Fibroblast of skin of scalp (primary cell): ENCODE data around the gene TNC.
"Not testable (repeated sequence)": the region's sequence is repeated elsewhere in the genome, so short reads cannot be mapped to it uniquely, and the experiment has no call there.

ENCODE experiments used
- DNase-seq: peaks from one replicate; pipeline ENCODE4 v3.0.0-alpha.2; 2013

TNC gene

DNA sequence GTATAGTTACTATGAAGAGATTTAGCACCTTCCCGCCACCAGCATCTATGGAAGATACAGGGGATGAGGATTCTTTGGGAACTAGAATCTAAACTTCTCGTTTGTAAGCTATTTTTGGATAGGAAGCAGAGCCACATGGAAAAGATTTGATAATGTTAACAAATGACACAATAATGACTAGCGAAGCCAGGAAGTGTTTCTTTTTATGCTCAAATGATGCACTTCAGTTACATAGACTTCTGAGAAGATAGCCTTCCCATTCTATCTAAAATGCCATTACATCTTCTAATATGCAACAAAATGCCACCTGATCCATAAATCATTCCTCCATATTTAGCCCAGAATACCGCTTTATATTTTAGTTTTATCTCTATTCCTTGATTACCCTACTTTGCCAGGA is 17.0 kb upstream of the TNC start:
- DNase-seq = no peak

DNA sequence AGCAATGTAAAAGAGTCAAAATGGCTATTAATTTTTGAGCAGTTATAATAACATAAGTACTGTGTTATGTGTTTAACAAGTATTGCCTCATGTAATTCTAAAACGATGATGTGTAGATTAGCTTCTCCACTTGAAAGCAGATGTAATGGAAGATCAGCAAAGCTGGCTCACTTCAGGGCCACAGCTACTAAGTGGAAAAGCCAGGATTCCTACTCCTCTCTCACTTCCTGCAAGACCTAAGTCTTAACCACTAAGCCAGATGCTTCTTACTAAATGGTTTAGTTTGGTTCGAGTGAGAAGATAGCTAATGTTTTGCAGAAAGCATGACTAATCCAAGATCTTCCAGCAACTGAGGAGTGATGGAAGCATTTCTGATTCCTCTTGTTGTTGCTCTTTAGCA is 15.7 kb upstream of the TNC start:
- peak; percentile 87 for DNase-seq

DNA sequence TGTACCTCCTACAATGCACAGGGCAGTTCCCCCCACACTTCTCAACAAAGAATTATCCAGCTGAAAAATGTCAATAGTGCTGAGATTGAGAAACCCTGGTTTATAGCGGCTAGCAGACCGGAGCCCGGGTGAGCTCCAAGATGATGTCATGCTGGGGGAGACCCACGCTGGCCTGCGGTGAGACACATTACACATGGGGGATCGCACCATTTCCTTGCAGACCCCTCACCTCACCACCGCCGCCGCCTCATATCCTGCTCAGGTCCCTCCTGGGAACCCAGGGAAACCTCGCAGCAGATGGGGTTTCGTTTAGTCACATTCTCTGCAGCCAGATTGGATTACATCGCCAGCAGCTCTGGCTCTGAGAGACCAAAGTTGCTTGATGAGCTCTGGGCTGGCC is 14.7 kb upstream of the TNC start:
- DNase-seq = peak; percentile 75

DNA sequence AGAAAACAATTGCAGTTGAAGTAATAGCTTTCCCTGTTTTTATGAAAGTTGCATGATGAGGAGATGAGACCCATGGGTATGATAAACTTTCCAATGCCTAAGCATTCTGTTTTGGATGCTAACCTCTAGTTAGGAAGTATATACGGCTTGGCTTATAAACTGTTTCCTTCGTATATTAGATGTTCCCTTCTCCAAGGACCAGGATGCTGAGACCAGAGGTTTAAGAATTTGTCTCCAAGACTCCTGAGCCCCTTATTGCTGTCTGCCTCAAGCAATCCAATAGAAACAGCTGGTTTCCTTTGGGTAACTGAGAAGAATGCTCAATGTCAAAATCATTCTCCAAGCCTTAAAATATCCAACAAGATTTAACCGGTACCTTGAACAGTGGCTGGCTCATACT is 12.2 kb upstream of the TNC start:
- DNase-seq = no peak

DNA sequence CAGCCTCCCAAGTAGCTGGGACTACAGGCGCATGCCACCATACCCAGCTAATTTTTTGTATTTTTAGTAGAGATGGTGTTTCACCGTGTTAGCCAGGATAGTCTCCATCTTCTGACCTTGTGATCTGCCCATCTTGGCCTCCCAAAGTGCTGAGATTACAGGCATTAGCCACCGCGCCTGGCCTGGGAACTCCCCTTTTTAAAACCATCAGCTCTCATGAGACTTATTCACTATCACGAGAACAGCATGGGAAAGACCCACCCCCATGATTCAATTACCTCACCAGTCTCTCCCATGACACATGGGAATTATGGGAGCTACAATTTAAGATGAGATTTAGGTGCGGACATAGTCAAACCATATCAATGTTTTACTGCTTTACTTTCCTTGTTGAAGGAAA is 10.8 kb upstream of the TNC start:
- not testable (repeated sequence) for DNase-seq

DNA sequence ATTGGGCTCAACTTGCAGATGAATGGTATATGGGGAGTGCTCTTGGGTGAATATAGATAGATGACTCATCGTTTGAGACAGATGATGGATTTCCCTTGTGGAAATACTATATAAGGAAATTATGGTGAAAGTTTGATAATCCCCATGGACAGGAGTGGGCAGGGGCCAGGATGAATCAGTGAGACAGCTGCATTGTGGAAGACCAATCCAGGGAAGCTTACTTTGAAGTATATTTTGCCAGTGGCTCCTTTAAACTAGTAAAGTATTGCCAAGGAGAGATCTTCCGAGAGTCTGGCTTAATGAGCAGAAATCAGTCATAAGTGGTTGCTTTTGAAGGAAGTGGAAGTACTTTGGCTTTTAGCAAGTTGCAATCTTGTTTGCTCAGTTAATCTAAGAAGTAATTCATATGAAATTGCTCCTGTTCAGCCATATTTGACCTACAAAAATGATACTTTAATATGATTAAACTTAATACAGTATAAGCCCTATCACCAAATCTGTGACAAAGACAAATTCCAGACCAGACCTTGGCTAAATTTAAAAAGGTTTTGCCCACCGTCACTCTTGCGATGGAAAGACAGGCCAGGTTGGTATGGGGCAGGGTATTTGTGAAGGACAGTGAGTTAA is 9.3 kb upstream of the TNC start:
- DNase-seq = peak; percentile 91

DNA sequence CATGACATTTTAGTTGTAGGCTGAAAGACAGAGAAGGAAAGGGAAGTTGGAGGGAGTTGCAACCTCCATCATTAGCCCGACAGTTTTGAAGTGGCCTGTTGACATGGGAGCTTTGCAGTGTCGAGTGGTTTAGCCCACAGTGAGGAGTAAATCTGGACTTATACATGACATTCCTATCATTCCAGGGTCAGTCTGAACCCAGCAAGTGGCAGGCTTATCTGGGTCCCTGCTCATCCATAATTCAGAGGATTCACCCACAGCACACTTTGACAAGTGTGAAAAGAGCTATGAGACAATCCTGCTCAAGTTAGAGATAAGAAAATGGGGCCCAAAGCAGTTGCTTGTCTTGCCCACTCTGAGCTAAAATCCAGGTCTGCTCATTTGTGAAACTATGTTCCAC is 8.4 kb upstream of the TNC start:
- peak; percentile 54 for DNase-seq

DNA sequence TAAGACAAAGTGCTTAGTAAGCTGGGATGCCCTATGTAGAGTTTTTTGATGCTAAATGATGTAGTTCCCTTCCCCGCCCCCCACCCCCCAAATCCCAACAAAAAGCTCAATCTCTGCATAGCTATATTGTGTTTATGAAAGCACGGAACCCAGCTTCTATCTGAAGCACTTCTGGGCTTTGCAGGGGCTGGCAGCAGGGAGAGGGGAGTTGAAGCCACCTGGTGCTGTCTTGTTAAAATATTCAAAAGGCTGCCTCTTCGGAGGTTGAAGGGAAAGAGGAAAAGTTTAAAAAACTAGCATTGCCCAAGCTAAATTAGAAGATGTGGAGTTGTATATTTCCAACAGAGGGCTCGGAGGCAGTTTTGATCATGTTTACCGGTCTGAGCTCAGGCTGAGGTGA is 5.0 kb upstream of the TNC start:
- no peak for DNase-seq

DNA sequence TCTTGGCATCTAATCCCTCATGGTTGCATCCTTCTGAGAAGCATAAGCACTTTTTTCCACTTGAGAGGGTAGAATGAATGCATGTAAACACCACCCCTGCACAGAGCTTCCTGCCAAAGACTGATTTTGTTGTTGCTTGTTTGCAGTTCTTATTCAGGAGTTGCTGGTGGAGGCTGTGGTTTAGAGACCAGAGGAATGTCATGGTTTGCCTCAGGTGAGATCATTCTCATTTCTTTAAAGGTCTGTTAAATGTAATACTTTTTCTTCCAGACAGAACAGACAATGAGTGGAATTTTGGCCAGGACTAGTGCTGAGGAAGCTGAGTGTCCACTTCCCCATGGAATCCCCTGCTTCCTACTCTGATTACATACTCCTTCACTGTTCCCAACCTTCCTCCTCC is 3.2 kb upstream of the TNC start:
- no peak for DNase-seq

DNA sequence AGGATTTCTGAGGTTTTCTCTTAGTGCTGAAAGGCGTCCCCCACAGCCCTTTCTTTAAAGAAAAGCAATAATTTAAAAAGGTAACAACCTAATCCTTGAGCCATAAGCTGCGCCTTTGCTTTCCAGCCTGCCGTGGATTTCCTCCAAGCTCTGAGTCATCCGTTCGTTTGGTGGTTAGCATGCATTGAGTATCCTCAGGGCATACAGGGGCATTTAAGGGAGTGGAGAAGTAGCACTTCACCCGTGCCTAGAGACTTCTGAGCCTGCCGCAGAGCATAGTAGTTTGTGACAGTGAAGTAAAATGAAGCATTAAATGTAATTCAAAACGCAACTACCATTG is 892 bp upstream of the TNC start:
- peak; percentile 94 for DNase-seq

DNA sequence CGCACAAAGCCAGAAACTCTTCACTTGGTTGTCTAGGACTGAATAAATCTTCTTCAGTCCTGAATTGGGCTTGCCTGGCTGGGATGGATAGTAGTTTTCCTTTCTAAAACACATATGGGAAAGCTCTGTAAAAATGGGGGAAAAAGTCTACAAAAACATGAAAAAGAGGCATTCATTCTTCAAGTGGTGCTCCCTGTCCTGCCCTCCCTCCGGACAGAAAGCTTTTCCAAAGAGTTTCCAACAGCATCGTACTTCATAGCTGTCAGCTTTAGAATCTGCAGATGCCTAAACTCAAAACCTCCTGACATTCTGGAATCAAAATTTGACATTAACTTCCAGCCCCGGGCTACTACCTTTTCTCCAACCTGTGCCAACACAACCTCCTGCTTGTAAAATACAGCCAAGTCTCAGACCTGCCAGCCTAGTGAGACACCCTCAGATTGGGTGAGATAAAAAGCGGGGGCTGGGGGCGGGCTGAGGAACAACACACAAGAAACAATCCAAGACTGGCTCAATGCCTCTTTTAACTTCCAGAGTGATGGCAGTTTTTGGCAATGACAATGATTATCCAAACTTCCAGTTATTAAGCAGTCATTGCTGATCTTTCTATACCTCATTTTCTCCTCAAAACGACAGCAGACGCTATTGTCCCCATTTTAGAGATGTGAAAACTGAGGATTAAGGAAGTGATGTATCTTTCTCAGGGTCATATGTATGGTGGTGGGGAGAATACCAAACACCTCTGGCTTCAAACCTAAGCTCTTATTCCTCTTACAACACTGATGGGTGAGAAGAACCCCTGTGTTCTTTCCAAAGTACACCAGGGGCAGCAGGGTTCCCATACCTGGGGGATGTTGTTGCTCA is 1.3 kb downstream of the TNC start:
- no peak for DNase-seq

DNA sequence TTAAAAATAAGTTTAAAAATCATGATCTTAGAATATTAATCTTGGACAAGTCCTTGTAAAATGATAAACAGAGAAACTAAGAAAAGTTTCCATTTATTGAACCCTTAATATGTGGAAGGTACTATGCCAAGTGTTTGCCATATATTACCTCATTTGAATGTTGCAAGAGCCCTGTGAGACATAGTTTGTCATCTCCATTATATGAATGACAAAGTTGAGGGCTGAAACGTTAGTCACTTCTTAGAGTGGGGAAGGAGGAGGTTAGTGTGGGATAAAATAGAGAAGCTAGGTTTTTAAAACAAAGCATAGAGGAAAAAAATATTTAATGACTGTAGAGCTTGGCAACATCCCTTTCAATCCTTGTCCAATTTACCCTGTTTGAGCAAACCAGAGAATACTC is 2.0 kb downstream of the TNC start:
- DNase-seq = peak; percentile 89

DNA sequence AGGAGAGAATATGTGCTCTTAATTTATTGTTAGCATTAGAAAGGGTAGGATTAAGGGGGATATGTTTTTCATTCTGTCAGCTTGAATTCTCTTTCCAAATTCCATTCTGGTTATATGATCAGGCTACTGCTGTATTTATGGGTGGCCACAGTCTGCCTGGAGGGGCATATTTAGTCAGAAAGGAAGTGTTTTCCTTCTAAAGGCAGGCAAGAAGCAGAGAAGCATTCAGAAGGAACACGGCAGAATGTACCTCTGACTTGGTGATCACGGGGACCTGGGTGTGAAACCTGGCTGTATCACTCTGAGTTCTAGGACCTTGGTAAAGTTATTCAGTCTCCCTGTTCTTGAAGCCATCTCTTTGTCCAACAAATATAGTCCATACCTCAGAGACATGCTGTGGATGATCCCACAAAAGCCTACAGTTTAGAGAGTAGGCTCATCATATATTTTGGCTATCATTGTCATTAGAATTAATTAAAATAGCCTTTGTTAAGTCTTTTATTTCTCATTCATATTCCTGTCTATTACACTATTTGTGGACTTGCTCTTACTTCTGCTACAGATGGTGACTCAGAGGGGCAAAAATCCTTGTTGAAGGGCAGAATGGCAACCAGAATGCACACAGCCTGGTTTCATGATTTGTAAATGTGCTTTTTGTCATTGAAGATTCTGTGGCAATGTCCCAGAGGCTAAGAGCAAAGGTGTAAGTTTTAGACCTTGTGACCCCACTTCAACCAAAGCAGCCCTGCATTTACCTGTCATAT is 2.7 kb downstream of the TNC start:
- peak; percentile 85 for DNase-seq

DNA sequence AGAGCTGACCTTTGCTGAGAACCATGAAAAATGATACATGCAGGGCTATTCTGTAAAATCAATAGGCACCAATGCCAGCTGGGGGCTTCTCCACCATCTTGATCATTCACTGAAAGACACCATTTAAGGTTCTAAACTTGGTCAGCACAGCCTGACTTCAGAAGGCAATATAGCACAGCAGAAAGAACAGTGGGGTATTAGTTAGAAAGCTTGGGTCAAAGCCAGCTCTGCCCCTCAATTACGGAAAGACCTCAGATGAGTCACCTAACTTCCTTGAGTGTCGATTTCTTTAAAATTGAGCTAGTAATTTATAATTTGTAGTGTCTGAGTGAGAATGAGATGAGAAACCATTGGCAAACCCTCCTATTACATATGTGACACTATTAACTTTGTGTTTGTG is 3.4 kb downstream of the TNC start:
- DNase-seq = peak; percentile 36

DNA sequence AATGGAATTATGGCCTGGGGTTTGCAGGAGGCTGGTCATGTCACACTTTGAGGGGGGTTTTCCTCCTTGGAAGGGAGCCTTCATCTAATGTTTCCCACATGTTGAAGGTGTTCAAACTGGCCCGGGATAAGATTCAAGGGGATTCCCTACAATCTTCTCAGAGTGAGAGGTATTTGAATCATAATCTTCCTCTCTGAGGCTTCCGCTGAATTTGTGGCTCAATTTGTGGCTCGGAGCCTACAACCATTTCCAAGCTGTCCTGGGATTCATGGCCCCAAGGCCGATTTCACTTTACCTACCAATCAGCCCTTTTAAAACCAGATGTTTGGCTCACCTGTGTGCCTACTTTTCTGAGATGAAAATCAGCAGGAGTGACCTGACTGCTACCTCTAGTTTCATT is 3.9 kb downstream of the TNC start:
- no peak for DNase-seq

DNA sequence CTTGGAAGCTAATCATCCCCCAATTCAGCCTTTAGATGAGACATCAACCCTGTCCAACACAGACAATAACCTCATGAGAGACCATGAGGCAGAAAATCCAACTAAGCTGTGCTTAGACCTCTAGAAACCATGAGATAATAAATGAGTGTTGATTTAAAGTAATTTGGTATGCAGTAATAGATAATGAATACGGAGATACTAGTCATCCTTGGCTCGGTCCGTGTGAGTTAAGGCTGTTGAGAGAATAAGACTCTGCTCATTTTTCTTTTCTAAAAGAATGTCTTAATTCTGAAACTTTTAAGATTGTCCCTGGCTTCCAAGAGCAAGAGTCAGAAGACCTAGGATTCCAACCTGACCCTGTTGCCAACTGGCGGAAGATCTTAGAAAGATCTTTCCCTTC is 6.1 kb downstream of the TNC start:
- peak; percentile 41 for DNase-seq

DNA sequence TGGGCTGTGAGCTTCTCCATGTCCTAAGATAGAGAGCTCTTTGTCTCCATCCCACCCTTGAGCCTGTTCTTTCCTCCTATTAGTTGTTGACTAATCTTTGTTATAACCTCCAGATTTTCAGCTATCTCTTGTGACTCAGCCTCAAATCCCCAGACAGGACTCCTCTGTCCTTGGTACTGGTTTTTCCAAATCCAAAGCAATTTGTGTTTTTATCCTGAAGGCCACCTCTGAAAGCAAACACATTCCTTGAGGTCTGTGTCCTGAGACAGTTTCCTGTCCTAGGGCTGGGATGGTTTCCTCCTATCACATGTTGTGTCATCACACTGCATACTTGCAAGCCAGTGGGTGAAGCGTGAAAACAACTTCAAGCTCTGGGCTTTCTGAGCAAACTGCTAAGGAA is 8.5 kb downstream of the TNC start:
- peak; percentile 87 for DNase-seq

DNA sequence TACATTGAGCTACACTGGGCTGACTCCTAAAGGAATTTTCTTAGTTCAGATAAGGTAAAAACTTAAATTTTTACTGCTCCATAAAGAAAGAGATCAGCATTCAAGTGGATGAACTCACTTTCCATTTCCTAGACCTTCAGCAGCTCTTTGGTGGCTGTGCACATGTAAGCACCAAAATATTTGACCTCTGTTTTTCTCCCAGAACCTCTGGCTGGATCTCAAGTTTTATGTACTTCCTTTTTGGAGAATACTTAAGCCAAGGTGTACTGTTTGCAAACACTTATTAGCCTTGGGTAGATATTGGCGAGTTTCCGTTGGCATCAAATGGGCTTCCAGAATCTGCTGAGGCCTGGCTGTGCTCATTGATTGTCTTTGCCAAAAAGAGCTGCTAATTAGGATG is 10.3 kb downstream of the TNC start:
- no peak for DNase-seq

DNA sequence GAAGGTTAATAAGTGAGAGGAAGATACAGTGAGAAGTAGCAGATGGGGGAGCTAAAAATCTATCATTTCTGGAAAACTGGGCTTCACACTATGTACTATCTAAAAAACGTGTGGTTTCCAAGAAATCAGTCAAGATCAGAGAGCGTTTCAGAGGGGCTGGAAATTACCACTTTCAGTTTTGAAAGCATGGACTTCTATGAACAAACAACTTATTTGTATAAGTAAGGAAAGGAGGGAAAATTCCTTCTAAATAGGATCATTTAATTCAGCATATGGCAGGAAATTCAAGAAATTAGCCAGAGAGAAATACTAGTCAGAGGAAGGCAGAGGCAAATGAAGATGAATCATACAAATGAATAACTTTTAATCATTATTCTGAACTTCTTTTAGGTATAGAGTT is 11.3 kb downstream of the TNC start:
- peak; percentile 56 for DNase-seq

DNA sequence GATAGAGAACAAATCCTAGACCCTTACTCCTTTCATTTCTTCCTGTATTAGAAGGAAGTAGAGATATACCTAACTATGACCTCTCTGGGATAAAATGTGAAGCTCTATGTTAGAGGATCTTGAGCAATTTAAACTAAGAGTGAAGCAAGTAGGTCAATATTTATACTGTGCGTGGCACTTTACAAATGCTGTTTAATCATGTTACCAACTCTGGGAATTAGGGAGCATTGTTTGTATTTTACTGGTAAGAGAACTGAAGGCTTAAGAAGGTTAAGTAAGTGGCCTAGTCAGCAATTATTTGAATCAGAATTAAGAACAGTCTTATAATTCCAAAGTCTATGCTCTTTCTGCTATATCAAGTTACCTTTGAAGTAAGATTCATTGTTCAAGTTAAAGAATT is 12.0 kb downstream of the TNC start:
- DNase-seq = no peak

DNA sequence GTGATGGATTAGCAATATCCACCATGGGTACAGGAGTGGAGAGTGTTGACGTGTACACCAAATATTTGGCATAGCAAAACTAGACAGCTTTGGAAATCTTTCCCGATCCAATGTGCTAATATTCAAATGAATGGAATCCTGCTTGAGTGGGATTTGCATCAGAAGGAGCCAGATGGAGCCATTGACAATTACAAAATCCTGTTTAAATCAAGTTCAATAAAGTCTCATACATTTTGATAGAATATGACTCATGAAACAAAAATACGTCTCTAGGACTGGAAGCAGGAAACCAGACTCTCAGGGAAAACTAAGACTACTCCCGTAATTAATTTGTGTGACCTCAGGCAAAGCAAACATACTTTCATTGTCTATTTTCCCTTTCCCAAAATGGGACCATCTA is 13.0 kb downstream of the TNC start:
- DNase-seq = peak; percentile 92

DNA sequence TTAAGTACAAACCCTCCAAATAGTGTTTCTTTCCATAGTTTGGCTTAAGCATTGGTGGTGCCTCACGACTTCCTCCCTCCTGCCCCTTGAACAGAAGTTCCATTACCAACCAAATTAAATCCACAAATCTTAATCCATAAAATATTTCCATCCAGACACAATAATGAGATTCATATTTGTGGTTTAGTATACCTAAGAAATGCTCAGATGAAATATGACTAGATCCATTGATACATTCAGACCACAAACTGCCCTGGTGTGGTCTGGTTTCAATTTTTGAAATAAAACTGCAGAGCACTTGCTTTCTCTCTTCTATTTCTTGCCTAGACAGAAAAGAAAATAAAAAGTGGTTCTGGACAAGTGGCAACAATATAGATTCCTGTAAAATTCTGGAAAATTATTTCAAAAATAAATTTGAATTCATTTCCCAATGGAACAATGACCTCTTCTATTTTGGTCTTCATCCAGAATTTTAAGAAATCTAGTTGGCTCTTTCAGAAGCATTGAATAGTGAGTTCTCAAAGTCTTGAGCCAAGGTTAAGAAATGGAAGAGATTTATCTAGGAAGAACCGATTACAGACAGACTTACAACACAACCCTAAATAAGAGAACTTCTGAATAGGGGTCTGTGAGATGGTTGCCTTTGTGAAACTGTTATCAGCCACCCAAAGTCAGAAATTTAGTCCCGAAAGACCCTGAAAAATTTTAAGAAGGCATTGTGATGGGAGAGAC is 14.0 kb downstream of the TNC start:
- DNase-seq = peak; percentile 80

DNA sequence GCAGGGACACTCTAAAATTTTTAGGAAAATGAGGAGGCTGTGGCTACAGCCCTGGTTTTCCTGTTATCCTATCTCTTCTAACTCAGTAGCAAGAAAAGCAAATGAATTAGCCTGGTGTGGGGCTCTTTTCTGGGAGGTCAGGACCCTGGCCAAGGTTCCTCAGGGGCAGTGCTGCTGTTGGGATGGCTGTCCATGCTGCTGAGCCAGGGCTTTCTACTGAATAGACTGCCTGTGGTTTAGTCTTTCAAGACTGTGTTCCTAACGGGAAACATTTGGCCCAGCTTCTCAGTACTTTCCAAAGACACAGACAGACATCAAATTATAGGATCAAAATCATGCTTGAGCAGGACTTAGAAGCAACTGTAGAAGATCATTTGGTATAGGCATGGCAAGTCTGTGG is 18.1 kb downstream of the TNC start:
- peak; percentile 41 for DNase-seq
